Activated T-helper 9 cell treated with anti-CD3 and anti-CD28 coated beads, Interleukin-2, amount 50 U/mL, for 16 hours (primary cell): ENCODE measurements around the gene CHID1.

ENCODE experiments used
- DNase-seq: peaks from one replicate; pipeline ENCODE4 v3.0.0-alpha.2; 2020; ENCODE audit warnings: low read depth

The CHID1 gene

DNA sequence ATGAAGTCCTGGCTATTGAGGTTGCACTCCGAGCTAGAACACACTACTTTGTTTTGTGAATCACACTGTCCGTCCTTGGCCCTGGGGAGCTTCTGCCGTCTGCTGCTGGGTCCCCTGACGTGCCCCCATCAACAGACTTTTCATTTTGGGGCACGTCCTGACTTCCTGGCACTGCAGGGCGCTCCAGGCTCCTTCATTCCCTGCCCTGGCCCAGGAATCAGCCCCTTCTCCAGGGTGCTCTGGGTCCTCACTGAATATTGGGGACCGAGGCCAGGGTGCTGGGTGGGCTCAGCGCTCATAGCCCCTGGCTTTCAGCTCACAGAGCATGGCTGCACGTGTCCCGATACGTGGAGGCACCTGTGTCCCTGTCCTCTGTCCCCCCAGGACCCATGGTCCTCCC lies 45.7 kb downstream of the CHID1 start:
- no peak for DNase-seq

DNA sequence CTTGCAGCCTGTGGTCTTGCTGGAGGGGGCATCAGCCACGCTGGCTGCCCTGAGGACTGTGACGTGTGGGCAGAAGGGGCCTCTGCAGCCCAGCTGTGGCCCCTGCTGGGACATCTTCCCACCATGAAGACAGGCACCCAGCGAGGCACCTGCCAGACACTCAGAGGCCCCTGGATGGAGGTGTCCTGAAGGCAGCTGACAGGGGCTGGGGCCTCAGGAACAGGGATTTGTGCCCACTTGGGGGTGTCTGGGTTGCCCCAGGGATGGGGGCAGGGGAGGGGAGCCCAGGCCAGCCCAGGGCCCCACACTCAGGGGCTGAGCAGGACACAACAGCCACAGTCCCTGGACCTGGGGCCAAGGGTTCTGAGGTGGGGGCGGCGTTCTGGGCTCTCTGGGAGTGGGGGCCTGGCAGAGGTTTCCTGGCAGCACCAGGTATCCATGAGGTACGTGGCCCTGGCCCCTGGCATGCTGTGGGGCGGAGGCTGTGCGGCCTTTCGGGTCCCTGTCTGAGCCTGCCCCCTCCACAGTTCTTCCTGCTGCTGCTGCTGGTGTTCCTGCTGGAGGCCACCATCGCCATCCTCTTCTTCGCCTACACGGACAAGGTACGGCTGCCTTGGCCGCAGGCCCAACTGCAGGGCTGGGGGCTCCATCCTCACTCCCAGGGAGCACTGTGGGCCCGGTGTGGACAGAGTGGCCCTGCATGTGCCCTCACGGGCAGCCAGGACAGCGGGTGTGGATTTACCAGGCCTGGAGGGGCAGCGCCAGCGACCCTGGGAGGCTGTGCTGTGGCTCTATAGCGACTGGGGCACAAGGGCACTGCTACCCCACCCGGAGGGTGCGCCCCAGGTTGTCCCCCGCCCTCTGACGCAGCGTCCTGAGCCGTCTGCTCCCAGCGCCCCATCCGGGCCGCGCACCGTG lies 46.4 kb downstream of the CHID1 start:
- DNase-seq, result no peak

DNA sequence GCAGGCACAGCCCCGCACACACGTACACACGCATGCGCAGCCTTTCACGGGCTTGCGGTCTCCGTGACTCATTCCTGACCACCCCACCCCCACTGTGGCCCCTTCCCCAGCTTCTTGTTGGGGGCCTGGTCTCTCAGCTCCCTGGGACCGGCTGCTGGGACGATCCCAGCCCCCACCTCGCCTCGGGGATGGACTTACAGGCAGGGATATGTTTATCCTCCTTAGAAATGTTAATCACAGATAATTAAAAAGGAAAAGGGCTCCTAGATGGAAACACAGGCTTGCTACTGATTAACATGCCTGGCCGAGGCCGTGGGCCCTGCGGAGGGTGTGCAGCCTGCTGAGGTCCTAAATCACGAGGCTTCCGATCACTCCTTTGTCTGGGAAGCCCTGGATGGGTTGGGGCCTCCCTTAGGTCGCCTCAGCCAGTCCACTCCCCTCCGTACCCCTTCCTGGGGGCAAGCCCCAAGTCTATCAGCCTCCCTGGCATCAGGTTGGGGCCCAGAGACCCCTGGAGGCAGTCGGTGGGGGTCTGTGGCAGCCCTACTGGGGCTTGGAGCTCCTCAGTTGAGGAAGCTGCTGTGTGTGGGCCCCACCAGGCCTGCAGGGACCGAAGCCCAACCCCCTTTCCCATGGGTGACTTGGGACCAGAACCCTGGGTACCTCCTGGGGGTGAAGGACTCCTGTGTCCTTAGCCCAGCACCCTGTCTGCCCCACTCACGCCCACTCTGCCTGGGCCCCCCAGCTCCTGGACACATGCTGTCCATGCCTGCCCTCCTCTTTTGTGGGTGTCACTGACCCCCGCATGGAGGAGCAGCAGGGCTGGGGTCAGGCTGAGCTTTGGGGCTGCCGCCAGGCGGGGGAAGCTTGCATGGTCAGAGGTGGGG lies 47.3 kb downstream of the CHID1 start:
- no peak for DNase-seq

DNA sequence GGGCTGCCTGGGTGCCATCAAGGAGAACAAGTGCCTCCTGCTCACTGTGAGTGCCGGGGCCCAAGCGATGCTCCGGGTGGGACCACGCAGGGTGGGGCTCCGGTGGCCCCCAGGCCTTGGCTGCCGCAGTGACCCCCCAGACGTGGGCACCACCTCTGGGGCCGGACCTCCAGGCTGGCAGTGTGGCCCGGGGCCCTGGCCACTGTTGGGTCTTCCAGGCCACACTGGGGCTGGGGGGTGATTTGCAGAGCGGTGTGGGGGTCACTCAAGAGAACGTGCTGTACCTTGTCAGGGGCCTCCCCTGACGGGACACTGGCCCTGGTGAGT lies 48.0 kb downstream of the CHID1 start:
- DNase-seq, result no peak

DNA sequence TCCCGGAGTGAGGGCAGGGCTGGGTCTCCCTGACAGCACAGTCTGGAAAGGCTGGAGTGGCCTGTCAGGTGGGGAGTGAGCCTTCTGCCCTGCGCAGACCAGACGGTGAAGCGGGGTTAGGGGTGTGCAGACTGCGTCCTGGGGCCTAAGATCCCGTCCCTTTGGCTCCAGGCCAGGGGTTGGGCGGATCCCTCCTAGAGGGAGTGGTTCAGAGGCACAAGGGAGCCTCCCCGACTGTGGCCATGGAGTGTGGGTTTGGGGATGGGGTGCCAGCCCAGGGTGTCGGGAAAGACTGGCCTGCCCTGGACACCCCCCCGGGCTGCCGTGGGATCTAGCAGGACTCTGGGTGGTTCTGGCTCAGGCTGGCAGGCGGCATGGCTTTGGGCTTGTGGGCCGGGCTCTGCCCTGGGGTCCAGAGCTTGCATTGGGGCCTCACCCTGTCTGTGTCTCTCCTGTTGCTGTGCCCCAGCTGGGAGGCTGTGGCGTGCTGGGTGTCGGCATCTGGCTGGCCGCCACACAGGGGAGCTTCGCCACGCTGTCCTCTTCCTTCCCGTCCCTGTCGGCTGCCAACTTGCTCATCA lies 48.4 kb downstream of the CHID1 start:
- DNase-seq, result no peak

DNA sequence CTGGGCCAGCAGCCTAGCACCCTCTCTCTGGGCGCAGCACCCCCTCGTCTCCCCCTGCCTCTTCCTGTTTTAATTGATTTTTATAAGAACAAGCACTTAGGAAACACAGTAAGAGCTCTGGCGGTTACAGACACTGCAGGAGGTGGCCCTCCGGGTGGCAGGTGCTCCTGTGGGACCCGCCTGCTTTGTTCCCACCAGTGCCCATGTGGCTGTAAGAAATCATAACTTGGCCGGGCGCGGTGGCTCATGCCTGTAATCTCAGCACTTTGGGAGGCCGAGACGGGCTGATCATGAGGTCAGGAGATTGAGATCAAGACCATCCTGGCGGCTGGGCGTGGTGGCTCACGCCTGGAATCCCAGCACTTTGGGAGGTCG lies 49.5 kb downstream of the CHID1 start:
- no peak for DNase-seq

DNA sequence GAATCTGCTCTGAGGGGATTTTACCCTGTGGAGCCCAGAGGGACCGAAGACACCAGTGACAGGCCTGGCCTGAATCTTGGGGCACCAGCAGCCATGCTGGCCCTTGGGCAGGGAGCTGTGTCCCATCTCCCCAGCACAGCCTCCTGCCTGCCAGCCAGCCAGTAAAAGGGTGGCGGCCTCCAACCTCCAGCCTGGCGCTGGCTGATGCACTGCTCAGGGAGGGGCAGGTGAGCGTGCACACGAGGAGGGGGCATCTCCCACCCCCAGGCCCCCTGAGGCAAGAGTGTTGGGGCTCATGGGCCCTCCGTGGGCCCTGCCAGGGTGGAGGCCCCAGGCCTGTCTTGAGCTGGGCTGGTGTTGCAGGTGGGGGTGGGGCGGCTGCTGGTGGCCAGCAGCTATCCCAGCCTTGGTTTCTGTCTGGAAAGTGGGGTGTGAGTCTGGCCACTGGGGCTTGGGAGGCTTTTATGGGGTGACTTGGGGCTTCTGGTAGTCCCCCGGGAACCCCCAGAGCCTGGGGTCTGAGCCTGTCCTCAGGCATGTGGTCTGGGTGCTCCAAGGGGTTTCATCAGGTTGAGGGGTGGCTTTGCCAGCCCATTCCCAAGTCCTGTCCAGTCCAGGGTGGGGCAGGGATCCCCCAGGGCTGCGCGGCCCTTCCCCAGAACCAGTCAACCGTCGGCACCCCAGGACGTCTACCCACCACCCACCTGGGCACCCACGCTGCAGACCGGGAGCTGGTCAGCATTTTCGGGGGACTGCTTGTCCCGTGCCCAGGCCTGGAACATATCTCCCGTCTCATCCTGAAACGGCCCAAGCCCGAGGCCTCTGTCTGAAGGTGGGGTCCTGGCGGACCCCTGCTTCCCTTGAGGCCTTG lies 50.1 kb downstream of the CHID1 start:
- no peak for DNase-seq

DNA sequence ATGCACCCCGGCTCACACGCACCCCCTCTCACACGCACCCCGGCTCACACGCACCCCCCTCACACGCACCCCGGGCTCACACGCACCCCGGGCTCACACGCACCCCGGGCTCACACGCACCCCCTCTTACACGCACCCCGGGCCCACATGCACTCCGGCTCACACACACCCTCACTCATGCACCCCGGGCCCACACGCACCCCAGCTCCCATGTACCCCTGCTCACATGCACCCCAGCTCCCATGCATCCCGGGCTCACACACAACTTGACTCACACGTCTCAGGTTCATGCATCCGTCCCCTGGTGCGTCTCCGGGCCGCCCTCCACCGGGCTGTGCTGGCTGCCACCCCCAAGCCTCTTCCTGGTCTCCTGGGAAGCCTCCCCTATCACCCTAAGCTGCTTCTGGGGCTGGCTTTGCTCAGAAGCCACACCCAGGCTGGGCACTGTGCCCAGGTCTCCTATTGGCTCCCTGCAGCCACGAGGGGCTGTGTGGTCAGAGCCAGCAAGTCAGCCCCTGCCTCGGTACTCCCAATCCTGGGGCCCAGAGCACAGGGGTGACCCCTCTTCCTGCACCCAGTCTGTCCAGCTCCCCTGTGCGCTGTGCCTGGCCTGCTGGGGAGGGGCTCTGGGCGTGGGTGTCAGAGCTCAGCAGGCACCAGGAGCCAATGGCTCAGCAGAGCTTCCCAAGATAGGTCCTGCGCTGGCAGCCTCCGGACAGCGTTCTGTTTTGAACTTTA lies 51.0 kb downstream of the CHID1 start:
- DNase-seq, result no peak

DNA sequence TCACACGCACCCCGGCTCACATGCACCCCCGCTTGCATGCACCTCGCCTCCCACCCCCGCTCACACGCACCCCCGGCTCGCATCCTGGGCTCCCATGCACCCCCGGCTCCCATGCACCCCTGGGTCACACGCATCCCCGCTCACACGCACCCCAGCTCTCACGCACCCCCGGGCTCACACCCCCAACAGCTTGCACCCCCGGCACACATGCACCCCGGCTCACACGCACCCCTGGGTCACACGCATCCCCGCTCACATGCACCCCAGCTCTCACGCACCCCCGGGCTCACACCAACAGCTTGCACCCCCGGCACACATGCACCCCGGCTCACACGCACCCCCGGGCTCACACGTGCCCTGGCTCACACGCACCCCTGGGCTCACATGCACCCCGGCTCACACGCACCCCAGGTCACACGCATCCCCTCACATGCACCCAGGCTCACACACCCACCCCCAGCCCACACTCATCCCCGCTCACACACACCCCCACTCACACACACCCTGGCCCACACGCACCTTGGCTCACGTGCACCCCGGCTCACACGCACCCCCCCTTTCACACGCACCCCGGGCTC lies 51.8 kb downstream of the CHID1 start:
- no peak for DNase-seq

DNA sequence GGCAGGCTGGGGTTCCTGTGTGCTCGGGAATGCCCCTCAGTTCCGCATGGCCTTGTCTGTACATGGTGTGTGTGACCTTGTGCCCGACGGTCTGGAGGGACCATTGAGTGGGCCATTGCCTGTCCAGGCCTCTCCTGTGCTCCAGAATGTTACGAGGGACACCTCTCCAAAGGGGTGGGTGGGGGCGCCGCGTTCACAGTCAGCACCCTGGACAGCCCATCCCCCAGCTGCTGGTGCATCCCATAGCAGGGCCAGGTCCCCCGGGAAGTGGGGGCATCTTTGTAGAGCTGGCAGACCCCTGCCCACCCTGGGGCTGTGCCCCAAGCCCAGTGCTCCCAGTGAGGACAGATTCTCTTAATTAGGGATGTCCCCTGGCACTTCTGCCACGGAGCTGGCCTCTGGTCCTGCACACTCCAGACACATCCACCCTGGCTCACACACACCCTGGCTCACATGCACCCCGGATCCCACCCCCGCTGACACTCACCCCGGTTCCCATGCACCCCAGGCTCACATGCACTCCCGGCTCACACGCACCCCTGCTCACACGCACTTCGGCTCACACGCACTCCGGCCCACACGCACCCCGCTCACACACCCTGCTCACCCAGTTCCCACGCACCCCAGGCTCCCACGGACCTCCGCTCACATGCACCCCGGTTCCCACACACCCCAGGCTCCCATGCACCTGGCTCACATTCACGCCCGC lies 52.4 kb downstream of the CHID1 start:
- no peak for DNase-seq

DNA sequence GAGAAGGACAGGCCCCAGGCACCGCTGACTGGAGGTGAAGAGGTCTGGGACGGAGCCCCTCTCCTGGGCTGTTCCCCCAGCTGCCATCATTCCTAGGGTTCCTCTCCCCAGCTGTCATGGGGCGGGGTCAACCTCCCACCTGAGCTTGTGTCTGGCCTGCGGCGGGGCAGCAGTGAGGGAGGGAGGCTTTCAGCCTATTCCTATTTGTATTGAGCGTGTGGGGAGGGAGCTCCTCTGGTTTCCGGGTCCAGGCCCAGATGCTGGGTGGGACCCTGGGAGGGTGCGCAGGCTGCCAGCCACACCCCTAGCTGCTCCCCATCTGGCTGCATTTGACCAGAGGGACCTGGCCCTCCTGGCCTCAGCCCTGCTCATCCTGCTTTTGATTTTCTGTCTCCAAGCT lies 54.2 kb downstream of the CHID1 start:
- DNase-seq, result no peak

DNA sequence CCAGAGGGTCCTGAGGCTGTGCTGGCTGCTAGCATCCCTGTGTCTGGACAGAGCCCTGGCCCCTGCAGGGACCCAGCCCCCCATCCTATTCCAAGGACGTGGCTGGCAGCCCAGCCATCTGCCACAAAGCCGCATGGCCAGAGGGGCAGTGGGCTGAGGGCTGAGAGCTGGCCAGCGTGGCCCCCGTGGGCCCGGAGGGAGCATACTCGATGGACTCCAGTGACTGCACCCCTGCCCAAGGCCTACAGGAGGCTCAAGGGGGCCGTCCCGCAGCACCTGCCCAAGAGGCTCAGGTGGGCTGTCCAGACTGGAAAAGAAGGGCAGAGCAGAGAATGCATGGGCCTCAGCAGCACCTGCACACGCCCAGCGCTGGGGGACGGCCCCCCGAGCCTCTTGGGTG lies 54.8 kb downstream of the CHID1 start:
- DNase-seq, result no peak

DNA sequence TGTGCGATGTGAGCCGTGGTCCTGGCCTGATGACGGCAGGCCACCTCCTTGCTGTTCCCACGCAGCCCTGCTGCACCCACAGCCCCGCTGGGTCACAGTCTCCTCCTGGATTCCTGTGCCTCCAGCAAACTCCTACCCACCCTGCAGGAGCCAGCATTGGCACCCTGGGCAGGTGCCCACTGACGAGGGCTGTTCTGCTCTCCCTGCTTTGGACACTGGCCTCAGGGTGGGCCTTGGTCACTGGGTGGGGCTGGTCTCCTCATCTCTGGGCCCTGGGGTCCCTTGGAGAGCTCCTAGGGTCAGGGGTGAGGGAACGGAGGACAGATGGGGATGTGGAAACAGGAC lies 55.3 kb downstream of the CHID1 start:
- no peak for DNase-seq

DNA sequence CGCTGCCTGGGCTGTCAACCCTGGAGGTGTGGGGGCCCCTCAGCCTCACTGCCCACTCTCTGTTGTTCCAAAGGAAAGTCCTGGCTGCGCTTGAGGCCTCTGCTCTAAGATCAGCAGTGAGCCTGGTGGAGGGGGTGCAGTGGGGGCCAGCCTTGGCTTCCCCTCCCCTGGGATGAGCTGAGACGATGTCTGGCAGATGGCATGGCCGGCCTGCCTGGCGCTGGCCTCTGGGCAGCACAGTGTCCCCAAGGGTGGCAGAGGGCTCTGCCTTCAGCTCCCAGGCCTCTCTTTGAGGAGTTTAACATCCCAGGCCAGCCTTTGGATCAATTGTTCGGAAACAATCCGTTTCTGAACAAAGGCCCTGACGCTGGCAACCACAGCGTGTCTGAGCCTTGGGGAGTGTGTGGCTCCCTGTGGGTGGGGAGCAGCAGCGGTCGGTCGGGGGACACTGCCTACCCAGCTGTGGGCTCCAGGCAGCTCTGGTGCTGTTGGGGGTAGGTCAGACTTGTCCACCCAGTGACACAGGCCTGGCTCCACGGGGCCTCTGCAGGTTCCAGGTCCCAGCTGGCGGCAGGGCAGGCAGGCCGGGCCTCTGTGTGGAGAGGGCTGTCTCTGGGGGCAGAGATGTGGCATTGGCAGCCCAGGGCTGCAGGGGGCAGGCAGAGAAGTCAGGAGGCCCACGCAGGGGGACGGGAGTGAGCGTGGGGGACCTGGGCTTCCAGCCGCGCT lies 55.8 kb downstream of the CHID1 start:
- no peak for DNase-seq

DNA sequence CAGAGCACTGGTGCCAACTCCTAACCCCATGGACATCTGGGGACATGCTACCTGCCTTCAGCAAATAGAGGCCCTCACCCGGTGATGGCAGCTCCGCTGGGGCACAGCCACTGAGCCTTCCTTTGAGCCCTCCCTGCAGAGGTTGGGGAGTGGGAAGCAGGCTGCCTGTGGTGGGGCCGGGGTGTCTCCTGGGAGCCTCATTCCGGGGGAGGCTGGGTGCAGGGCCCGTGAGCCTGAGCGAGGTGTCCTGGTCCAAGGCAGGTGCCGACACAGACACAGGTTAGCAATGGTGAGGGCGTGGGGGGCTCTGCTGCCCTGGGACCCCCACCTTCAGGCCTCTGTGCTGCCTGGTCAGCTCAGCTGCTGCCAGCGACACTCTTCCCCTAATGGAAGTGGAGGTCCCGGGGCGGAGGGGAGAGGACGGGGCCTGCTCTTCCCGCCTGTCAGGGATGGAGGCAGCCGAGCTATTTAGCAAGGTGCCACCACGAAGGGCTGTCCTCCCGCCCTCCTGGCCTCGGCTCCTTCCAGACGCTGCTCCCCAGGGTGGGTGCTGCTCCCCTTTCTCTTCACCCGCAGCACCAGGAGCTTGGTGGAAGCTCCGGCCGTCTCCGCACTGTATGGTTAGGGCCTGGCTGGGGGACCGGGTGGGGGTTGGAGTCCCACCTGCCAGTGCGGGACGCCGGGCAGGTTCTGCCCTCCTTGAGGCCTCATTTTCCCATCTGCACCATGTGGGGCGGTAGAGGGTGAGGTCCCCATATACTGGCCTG lies 56.7 kb downstream of the CHID1 start:
- no peak for DNase-seq

DNA sequence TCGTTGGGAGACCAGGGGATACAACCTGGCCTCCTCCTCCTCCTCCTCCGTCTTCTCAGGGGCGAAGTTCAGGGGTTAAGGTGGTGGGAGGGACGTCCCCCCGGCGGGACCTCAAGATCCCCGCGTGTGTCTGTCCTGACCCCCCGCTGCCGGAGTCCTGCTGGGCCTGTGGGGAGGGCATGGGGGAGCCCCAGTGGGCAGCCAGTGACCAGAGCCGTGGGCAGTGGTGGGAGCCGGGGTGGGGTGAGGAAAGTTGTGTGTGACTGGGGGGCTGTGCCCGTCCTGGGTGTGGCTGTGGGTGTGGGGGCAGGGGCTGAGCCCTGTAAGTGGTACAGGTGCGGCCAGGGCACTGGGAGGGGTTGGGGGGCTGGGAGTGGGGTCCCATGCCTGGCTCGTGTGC lies 57.8 kb downstream of the CHID1 start:
- no peak for DNase-seq

DNA sequence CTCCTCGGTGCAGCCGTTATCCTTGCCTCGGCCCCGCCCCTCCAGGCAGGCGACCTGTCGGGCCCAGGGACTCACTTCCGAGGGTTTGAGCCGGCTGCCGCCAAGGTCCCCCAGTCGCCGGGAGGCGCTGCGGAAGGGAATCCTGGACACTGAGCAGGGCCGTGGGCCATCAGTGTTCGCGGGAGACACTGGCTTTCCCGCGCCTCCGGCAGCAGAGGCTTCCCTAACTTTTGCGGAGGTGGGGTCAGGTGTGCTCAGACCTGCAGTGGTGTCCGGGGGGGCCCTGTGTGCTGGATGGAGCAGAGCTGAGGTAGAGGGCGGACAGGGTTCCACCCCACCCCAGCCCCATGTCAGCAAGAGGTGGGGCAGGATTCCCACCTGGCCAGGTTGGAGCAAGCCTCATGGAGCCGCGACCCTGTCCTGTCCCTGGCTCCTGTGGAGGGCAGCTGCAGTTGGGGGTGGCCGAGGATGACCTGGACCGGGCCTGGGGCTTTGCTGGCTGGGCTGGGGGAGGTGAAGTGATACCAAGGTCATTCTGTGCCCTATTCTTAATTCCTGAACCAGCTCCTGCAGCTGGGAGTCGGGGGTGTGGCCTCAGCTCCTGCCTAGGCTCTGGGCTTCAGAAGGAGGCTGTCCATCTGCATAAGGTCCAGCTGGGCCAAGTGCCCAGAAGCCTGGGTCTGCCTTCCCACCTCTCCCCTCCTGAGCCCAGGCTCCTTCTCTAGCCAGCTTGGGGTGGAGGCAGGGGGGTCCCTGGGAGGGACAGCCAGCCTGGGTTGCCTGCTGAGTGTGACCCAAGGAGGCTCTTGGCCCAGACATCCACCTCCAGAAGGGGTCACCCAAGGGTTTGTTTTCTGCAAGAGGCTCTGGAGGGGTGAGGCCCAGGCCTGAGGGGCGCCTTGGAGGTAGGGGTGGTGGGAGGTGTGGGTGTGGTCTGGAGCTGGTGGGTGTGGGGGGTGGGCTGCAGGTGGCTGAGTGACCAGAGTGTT lies 59.5 kb downstream of the CHID1 start:
- no peak for DNase-seq
